ENCODE data around the gene COA8. TPM values are rescaled to one million over a fixed set of nuclear protein-coding genes. Genes with fewer than 3 reads are reported as not detected.
A peak's percentile ranks its signal among the peaks of the same experiment; 100 is the strongest.

Gene COA8
- total and polyA plus RNA-seq, 2 of the 13 experiments (the other 11 are each of a cell fraction or from before 2014, with no cell fraction given), result 10.9 to 25.1 TPM

DNA sequence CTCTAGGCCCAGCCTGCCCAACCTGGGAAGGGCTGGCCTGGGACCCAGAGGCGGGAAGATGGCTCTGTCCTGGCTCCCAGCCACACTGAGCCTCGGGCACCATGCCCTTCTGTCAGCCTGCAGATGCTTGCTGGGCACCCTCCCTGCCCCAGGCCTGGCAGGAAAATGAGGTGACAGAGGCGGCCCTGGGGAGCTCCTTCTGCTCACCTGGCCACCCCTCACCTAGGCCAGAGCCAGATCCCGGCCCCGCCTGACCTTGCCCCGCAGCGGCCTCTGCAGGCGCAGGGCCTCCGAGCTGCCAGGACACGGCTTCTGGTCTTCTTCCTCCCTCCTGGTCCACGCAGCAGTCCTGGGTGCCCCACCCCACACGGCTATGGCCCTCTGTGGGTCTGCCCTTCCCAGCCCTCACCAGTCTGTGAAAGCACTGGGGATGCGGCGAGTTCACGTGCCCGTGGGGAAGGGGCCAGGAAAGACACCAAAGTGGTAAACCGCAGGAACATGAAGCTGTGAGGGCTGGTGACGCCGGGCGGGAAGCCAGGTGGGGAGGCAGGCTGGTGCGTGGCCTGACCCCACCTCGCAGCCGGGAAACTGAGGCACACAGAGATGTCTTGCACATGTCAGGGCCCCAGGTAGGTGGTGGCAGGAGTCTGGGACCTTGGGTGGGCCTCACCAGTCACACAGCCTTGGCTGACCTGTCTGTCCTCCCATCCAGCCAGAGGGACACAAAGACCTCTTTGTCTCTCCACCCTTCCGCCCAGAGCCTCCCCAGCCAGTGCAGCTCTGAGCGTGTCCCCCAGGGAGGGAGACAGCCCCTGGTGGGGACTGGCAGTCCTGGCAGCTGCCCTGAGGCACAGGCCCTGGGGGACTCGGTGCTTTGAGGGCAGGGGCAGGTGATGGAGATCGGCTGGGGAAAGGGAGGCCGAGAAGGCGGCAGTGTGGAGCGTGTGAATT lies 13.1 kb upstream of the COA8 start (continued):
- TF ChIP-seq, protein P1, sequence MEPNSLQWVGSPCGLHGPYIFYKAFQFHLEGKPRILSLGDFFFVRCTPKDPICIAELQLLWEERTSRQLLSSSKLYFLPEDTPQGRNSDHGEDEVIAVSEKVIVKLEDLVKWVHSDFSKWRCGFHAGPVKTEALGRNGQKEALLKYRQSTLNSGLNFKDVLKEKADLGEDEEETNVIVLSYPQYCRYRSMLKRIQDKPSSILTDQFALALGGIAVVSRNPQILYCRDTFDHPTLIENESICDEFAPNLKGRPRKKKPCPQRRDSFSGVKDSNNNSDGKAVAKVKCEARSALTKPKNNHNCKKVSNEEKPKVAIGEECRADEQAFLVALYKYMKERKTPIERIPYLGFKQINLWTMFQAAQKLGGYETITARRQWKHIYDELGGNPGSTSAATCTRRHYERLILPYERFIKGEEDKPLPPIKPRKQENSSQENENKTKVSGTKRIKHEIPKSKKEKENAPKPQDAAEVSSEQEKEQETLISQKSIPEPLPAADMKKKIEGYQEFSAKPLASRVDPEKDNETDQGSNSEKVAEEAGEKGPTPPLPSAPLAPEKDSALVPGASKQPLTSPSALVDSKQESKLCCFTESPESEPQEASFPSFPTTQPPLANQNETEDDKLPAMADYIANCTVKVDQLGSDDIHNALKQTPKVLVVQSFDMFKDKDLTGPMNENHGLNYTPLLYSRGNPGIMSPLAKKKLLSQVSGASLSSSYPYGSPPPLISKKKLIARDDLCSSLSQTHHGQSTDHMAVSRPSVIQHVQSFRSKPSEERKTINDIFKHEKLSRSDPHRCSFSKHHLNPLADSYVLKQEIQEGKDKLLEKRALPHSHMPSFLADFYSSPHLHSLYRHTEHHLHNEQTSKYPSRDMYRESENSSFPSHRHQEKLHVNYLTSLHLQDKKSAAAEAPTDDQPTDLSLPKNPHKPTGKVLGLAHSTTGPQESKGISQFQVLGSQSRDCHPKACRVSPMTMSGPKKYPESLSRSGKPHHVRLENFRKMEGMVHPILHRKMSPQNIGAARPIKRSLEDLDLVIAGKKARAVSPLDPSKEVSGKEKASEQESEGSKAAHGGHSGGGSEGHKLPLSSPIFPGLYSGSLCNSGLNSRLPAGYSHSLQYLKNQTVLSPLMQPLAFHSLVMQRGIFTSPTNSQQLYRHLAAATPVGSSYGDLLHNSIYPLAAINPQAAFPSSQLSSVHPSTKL (CRISPR knock-in tag; IDR thresholded peaks at IDR 0.05), result peak; percentile 58
- TF ChIP-seq ZBTB7B (CRISPR knock-in tag; IDR thresholded peaks at IDR 0.05) (peak; percentile 85), HNF4A (CRISPR knock-in tag; IDR thresholded peaks at IDR 0.05) (0 out of 2 replicates have a peak, but pooled peaks have one; percentile 24), ZSCAN12 (CRISPR knock-in tag; IDR thresholded peaks at IDR 0.05) (no peak), CBX5 (CRISPR knock-in tag; IDR thresholded peaks at IDR 0.05; ENCODE audit: borderline replicate concordance) (peak; percentile 12; the same call in 1 of the 2 replicates), ZNF331 (CRISPR knock-in tag; IDR thresholded peaks at IDR 0.05) (peak; percentile 48; the same call in 1 of the 2 replicates), ZSCAN31 (CRISPR knock-in tag; IDR thresholded peaks at IDR 0.05; ENCODE audit: low read depth) (no peak), PHF8 (CRISPR knock-in tag; IDR thresholded peaks at IDR 0.05) (peak; percentile 39; the same call in 1 of the 2 replicates), ZNF572 (CRISPR knock-in tag; IDR thresholded peaks at IDR 0.05) (0 out of 2 replicates have a peak, but pooled peaks have one; percentile 45), HNRNPL (IDR thresholded peaks at IDR 0.05; ENCODE audit: low read depth, low read length) (peak; percentile 77; the same call in 1 of the 2 replicates), ZNF430 (CRISPR knock-in tag; IDR thresholded peaks at IDR 0.05) (peak; percentile 50; the same call in 1 of the 2 replicates), SALL1 (CRISPR knock-in tag; IDR thresholded peaks at IDR 0.05) (peak; percentile 37; the same call in 1 of the 2 replicates), IRF2 (CRISPR knock-in tag; IDR thresholded peaks at IDR 0.05) (no peak), MAF1 (CRISPR knock-in tag; IDR thresholded peaks at IDR 0.05; ENCODE audit: borderline replicate concordance) (no peak), MAZ (IDR thresholded peaks at IDR 0.05; ENCODE audit: borderline replicate concordance, low read depth, low read length) (0 out of 2 replicates have a peak, but pooled peaks have one; percentile 46), MAZ (CRISPR knock-in tag; IDR thresholded peaks at IDR 0.05; ENCODE audit: low read depth) (no peak; the same call in 1 of the 2 replicates), ZNF350 (CRISPR knock-in tag; IDR thresholded peaks at IDR 0.05; ENCODE audit: borderline replicate concordance, low read depth) (peak; percentile 52; the same call in 1 of the 2 replicates), SSRP1 (CRISPR knock-in tag; IDR thresholded peaks at IDR 0.05) (0 out of 2 replicates have a peak, but pooled peaks have one; percentile 41), KAT8 (CRISPR knock-in tag; IDR thresholded peaks at IDR 0.05) (peak; percentile 69), ZNF33B (CRISPR knock-in tag; IDR thresholded peaks at IDR 0.05) (no peak), GATAD2A (CRISPR knock-in tag; IDR thresholded peaks at IDR 0.05) (peak; percentile 64), KMT2B (CRISPR knock-in tag; IDR thresholded peaks at IDR 0.05) (no peak), ZNF44 (CRISPR knock-in tag; IDR thresholded peaks at IDR 0.05) (0 out of 2 replicates have a peak, but pooled peaks have one; percentile 34), DR1 (CRISPR knock-in tag; IDR thresholded peaks at IDR 0.05) (no peak)
- TF ChIP-seq, protein P2, sequence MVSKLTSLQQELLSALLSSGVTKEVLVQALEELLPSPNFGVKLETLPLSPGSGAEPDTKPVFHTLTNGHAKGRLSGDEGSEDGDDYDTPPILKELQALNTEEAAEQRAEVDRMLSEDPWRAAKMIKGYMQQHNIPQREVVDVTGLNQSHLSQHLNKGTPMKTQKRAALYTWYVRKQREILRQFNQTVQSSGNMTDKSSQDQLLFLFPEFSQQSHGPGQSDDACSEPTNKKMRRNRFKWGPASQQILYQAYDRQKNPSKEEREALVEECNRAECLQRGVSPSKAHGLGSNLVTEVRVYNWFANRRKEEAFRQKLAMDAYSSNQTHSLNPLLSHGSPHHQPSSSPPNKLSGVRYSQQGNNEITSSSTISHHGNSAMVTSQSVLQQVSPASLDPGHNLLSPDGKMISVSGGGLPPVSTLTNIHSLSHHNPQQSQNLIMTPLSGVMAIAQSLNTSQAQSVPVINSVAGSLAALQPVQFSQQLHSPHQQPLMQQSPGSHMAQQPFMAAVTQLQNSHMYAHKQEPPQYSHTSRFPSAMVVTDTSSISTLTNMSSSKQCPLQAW (CRISPR knock-in tag; IDR thresholded peaks at IDR 0.05), result peak; percentile 85

All from HepG2 (cell line).